C1 segment of cervical spinal cord (tissue), 14 donors: ENCODE measurements around the gene ZNF775.

Source experiments
- DNase-seq, 14 donors: peaks; one replicate each; lab custom pipeline; 2025; lab: John Stamatoyannopoulos, UW

The ZNF775 gene

GRCh38 chr7:150412016-150412415 is 32.9 kb downstream of the ZNF775 start:
- no peak for DNase-seq

GRCh38 chr7:150412518-150413488 is 33.7 kb downstream of the ZNF775 start:
- no peak for DNase-seq

- DNase-seq = no peak
Observed at GRCh38 chr7:150413640-150414081, 34.5 kb downstream of the ZNF775 start.

DNA sequence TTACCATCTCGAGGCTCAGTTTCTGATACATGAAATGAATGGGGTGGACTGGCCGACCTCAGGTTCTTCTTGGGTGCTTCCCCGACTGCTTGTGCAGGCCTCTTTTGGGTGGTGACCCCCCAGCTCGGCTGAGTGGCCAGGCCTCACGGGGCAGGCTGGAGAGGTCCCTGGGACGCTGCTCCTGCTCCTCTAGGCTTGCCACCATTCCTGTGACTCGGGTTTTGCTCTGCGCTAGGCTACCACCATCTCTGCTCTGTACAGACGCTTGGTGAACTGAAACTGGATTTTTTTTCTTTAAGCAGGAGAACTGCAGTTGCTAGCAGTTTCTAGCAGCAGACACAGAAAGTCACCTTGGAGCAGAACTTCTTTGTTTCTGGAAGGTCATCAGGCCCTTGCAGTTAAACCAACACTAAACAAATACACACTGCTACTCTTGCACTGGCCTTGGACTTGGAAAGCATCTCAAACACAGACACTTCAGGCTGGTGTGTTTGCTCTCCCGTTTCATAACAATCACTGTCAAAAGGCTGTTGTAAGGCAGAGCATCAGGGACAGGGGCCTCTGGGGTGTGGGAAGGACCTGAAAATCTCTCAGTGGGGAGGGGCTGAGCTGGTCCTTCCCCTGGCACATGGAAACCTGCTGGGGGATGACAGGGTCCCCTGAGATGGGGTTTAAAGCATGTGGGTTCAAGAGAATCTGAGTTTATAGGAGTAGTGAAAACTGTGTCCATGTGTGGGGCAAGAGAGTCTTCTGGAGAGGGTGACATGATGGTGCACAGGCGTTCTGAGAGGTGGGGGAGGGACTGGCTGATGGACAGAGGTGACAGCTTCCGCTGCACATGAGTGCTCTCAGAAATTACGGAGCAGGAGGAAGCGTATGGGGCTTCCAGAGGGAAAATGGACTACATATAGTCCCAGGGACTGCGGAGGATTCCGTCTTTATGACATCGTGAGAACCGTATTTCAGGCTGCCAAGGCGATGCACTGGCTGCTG is 36.3 kb downstream of the ZNF775 start:
- DNase-seq = no peak

DNA sequence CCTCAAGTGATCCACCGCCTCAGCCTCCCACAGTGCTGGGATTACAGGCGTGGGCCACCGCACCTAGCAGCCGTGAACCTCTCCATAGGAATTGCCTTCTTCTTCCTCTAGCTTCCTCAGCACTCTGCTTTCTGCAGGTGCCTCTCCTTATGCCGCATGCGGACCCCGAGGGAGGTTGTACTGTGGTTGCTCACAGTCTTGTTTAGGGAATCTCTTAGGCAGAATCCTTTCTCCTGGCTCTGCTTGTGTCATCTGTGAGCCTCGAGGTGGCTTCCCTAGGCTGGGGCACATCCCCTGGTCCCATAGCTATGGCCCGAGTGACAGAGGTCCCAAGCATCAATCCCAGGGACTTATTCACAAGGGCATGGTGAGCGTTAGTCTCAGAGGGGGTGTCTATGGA is 38.1 kb downstream of the ZNF775 start:
- DNase-seq = no peak

GRCh38 chr7:150417863-150418262 is 38.7 kb downstream of the ZNF775 start:
- DNase-seq = no peak

- DNase-seq = no peak
Observed at GRCh38 chr7:150420242-150420641, 41.1 kb downstream of the ZNF775 start.

DNA sequence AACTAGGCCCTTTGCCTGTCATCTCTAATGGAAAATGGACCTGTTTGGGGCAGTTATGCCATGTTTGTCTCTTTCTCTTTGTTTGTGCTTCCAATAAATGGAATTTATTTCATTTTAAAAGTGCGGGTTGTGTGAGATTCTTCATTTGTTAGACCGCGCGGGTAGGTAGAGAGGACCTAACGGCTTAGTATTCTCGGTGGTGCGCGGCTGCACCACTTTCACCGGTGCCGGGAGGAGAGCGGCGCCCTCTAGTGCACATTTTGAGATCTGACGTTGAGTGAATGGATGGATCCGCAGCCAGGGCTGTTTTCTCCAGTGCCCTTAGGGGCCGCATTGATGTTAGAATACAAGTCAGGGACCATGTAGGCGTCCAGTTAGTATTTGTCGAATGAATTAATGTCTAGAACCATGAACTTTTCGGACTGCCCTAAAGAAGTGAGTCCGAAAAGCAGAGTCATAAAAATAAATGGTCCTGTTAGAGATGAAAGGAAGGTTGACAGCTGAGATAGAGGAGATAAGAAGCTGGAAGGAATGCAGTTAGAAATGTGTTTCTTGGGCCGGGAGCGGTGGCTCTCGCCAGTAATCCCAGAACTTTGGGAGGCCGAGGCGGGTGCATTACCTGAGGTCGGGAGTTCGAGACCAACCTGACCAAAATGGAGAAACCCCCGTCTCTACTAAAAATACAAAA is 42.0 kb downstream of the ZNF775 start:
- peak in 11 of 14 donors; percentile 37 to 78 (median 63) for DNase-seq

GRCh38 chr7:150421831-150422230 is 42.7 kb downstream of the ZNF775 start:
- DNase-seq = no peak

GRCh38 chr7:150425670-150426069 is 46.5 kb downstream of the ZNF775 start:
- DNase-seq = no peak

- DNase-seq = peak in 2 of 14 donors; percentile 15 to 25
Observed at GRCh38 chr7:150428671-150429451, 49.7 kb downstream of the ZNF775 start.

GRCh38 chr7:150429699-150430098 is 50.6 kb downstream of the ZNF775 start:
- no peak for DNase-seq

DNA sequence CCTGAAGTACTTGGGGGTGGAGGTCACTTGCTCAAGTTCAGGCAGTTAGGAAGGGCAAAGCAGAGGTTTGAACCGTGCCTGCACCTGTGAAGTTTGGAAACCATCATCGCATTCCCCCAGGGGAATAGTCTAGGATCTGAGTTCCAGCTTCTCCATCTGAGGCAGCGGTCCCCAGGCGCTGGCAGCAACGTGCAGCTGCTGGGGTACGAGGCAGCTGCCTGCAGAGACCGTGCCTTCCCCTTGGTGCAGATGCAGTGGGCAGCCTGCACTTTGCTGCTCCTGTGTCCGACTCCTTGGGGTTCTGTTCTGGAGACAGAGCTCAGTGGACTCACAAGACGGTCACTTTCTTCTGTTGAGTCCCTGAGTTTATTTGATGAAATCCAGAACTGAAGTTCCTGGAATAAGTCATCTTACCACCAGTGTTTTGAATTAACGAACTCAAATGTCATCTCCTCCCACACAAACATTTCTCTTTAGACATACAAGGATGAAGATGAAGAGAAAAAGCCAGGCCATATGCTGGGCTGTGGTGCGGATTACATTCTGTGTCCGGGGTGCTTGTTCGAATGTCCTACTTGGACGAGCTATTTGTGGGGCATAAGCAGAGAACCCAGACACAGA is 51.4 kb downstream of the ZNF775 start:
- no peak for DNase-seq

- DNase-seq = no peak
Observed at GRCh38 chr7:150431839-150432658, 52.9 kb downstream of the ZNF775 start.

DNA sequence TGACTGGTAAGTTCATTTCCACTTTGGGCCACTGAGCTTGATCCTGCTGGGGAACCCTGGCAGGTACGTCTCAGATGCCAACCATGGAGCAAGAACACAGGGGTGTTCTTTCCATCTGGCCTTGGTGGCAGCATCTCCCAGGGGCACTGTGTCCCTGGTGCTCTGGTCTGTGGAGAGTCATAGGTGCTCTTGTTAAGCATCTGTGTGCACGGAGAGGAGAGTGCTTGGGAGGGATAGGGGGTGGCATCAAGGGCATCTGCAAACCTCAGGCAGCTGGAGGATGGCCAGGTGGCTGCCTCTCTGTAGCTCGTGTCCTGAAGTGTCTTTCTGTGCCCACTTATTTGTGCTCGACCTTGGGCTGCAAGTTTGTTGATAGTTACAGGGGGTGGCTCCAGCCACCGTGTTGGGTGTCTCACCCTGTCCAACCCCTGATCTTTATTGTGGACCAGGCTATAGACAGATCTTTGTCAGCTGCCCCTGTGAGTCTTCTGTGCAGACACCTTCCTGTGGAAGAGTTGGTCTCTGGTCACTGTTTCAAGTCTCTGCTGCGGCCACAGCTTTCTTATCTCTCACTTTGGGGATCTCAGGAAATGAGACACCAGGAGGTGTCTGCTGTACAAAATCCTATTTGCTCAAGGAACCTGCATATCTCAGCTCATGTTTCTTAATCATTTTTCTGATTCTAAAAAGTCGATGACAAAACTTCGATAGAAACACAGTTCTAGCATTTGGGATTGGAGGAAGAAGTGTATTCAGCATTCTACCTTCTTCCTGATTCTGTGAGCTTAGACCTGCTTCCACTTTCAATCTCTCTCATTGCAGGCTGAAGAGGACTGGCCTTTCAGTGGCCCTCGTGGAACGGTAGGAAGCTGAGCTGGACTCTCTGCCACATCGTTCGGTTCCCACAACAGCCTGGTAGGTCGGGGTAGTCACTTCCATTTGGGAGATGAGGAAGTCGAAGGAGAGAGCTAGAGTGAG is 54.1 kb downstream of the ZNF775 start:
- peak in 1 of 14 donors; percentile 25 for DNase-seq

DNA sequence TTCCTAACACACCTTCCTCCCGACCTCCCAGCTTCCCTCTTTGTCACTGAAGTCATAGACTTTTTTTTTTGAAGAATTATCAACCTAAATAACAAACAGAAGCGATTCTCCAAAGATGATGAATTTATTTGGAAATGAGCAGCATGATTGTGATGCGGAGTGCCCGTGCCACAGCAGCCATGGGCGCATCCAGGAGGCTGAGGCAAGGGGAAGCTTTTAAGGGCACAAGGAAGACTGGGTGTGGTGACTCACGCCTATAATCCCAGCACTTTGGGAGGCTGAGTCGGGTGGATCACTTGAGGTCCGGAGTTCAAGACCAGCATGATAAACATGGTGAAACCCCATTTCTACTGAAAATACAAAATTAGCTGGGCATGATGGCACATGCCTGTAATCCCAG is 55.1 kb downstream of the ZNF775 start:
- no peak for DNase-seq

DNA sequence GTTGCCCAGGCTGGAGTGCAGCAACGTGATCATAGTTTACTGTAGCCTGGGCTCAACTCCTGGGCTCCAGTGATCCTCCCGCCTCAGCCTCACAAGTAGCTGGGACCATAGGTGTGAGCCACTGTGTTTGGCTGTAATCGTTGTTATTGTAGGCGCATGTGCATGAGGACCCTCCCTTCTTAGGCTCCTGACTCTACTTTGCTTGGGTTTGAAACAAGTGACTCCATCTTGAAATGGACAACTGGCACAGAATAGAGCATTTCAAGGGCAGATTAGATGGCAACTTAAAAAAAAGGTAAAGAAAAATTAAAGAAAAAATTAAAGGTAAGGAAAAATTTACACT is 55.9 kb downstream of the ZNF775 start:
- DNase-seq = no peak
